Mesothelial cell of epicardium (in vitro differentiated cells): ENCODE measurements around the gene SLC1A3. TPM values are rescaled to one million over a fixed set of nuclear protein-coding genes. Genes with fewer than 3 reads are reported as not detected.
A peak's percentile ranks its signal among the peaks of the same experiment; 100 is the strongest.

Experiments used
- DNase-seq, 2 experiments: peaks; one replicate each; pipeline ENCODE4 v3.0.0; 2021; ENCODE audit warnings: low spot score in 2 of 2; ENCODE audit not compliant: unreplicated experiment in 2 of 2
- H3K27ac Mint-ChIP-seq: 2 replicates; pipeline ENCODE4 v1.8.0; 2021; ENCODE audit warnings: mixed read lengths
- H3K27me3 Mint-ChIP-seq: 2 replicates; pipeline ENCODE4 v1.8.0; 2021; ENCODE audit warnings: low read depth, mixed read lengths
- H3K36me3 Mint-ChIP-seq: 2 replicates; pipeline ENCODE4 v1.8.0; 2021; ENCODE audit warnings: mixed read lengths
- H3K4me1 Mint-ChIP-seq: 2 replicates; pipeline ENCODE4 v1.8.0; 2021; ENCODE audit warnings: mixed read lengths
- H3K4me3 Mint-ChIP-seq: 2 replicates; pipeline ENCODE4 v1.8.0; 2021; ENCODE audit warnings: mild to moderate bottlenecking, moderate library complexity, mixed read lengths
- H3K9me3 Mint-ChIP-seq: 2 replicates; pipeline ENCODE4 v1.8.0; 2021; ENCODE audit warnings: mixed read lengths
- CTCF ChIP-seq: fragments of 200-600 bp; sonication (generic); IDR thresholded peaks from one replicate; pipeline ENCODE4 v1.5.0; 2021; ENCODE audit warnings: antibody characterized with exemption; ENCODE audit not compliant: unreplicated experiment
- total RNA-seq: library from RNA; stranded (reverse); gene quantifications from 3 replicates; pipeline ENCODE4 v1.2.1, GENCODE V29; 2021

SLC1A3 gene
- total RNA-seq, 1 donor from 2014 or later, result 56.3 TPM

GRCh38 chr5:36685631-36686288, 79.4 kb downstream of the SLC1A3 start:
- peak overlapping the region; percentile 47 for H3K27ac Mint-ChIP-seq

GRCh38 chr5:36686881-36687280, 80.5 kb downstream of the SLC1A3 start:
- Mint-ChIP-seq H3K4me1 (peaks cover 18% of the 10 kb centered on the region), H3K27me3 (no peaks in the 10 kb centered on the region), H3K27ac (no peak overlapping the region), H3K4me3 (no peak overlapping the region), H3K9me3 (no peaks in the 10 kb centered on the region), H3K36me3 (peaks cover 20% of the 10 kb centered on the region)
- no peak for TF ChIP-seq CTCF
- DNase-seq, result no peak

More at GRCh38 chr5:36685631-36686288, 79.4 kb downstream of the SLC1A3 start:
- peaks cover 10% of the 10 kb centered on the region for H3K4me1 Mint-ChIP-seq
- H3K4me3 Mint-ChIP-seq, result no peak overlapping the region
- peaks cover 23% of the 10 kb centered on the region for H3K36me3 Mint-ChIP-seq
- DNase-seq, result no peak
- H3K27me3 Mint-ChIP-seq, result no peaks in the 10 kb centered on the region
- H3K9me3 Mint-ChIP-seq, result no peaks in the 10 kb centered on the region
- TF ChIP-seq CTCF, result no peak

- no peak overlapping the region for H3K27ac Mint-ChIP-seq
- H3K9me3 Mint-ChIP-seq, result no peaks in the 10 kb centered on the region
- H3K27me3 Mint-ChIP-seq, result no peaks in the 10 kb centered on the region
- no peak for TF ChIP-seq CTCF
- DNase-seq, result no peak
- no peak overlapping the region for H3K4me3 Mint-ChIP-seq
- peaks cover 15% of the 10 kb centered on the region for H3K36me3 Mint-ChIP-seq
- peaks cover 20% of the 10 kb centered on the region for H3K4me1 Mint-ChIP-seq
These were observed 82.3 kb downstream of the SLC1A3 start for GRCh38 chr5:36688722-36689121.

- peaks cover 20% of the 10 kb centered on the region for H3K4me1 Mint-ChIP-seq
- no peak for TF ChIP-seq CTCF
- no peak overlapping the region for H3K27ac Mint-ChIP-seq
- no peaks in the 10 kb centered on the region for H3K9me3 Mint-ChIP-seq
- peaks cover 11% of the 10 kb centered on the region for H3K36me3 Mint-ChIP-seq
- H3K4me3 Mint-ChIP-seq, result no peak overlapping the region
- no peak for DNase-seq
- no peaks in the 10 kb centered on the region for H3K27me3 Mint-ChIP-seq
These were observed 82.8 kb downstream of the SLC1A3 start for GRCh38 chr5:36689225-36689624.

- peak; percentile 91 for TF ChIP-seq CTCF
- Mint-ChIP-seq H3K9me3 (no peaks in the 10 kb centered on the region), H3K27ac (peak overlapping the region; percentile 78), H3K4me1 (peaks cover 20% of the 10 kb centered on the region), H3K4me3 (peak overlapping the region; percentile 77), H3K36me3 (peaks cover 11% of the 10 kb centered on the region), H3K27me3 (no peaks in the 10 kb centered on the region)
- DNase-seq, result peak; percentile 56 to 87
These were observed 83.9 kb downstream of the SLC1A3 start for GRCh38 chr5:36690041-36690961.
